Measurements from ENCODE around the gene PRSS53.

PRSS53 gene

DNA sequence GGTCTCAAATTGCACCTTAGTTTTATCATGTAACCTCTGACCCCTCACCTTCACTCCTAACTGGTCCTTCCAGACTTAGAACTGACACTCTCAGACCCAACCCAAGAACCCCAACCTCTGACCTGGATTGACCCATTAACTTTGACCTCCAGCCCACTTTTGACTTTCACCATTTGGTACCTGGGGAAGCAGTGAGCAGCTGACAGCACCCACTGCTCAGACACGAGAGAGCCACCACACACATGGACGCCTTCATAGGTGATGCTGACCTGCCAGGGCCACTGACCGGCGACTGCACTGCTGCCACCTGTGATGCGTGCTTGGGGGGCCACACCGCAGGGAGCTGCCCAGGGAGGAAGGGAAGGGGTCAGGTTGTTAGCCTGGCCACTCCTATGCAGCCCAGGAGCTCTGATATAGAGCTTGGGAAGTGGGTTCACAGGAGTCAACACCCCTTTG, 44.3 kb upstream of the PRSS53 start:
- H3K36me3 ChIP-seq (ENCODE audit: insufficient read depth, insufficient read length, low read length): peaks cover 52% of the 10 kb centered on the region
- no peak for DNase-seq (ENCODE audit: low read depth, low spot score)
- no peak for TF ChIP-seq ZNF274 (IDR thresholded peaks at IDR 0.05; ENCODE audit: low read depth, low read length)
- no peak for TF ChIP-seq SUZ12 (IDR thresholded peaks at IDR 0.05; ENCODE audit: extremely low read depth, insufficient read depth, insufficient read length)
- TF ChIP-seq YY1 (IDR thresholded peaks at IDR 0.05; ENCODE audit: insufficient read depth, insufficient read length): no peak
- no peak overlapping the region for H3K4me3 ChIP-seq (ENCODE audit: insufficient read length, low read depth)
- H3K9ac ChIP-seq (ENCODE audit: insufficient read length, low read depth): peak overlapping the region; percentile 73
- H3K4me1 ChIP-seq (ENCODE audit: insufficient read depth, insufficient read length): peaks cover 29% of the 10 kb centered on the region
- H3K9me3 ChIP-seq (ENCODE audit: insufficient read depth, low read length): no peaks in the 10 kb centered on the region
- H3K27me3 ChIP-seq (ENCODE audit: insufficient read depth, insufficient read length): no peaks in the 10 kb centered on the region

DNA sequence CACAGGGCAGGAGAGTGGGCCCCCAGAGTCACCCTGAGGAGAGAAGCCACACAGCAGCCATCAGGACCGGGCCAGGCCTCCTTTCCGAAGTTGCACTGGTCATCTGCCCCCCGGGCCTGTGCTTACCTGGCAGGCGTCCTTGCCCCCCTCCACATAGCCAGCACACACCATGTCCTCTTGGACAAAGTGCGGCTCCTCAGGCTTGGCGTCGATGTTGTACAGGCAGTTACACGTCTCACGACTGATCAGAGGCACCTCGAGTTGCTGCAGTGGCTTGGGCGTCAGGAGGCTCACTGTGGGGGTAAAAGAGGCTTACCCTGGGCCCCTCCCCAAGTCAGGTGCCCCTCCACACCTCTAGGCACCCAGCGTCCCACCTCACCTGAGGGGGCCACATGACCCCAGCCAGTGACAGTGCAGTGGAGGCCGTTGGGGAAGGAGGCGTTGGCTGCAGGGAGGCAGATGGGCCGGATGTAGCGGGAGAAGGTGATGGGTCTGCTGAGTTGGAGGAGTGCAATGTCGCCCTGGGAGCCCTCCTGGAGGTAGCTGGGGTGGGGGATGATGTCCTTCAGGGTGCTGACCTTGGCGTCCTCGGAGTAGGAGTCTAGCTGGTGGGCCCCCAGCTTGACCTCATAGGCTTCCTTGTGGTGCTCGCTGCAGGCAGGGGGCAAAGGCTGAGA, 43.7 kb upstream of the PRSS53 start:
- Histone ChIP-seq H3K4me3 (ENCODE audit: insufficient read length, low read depth) (no peak overlapping the region), H3K4me1 (ENCODE audit: insufficient read depth, insufficient read length) (peaks cover 33% of the 10 kb centered on the region), H3K9ac (ENCODE audit: insufficient read length, low read depth) (no peak overlapping the region), H3K36me3 (ENCODE audit: insufficient read depth, insufficient read length, low read length) (peaks cover 59% of the 10 kb centered on the region), H3K27me3 (ENCODE audit: insufficient read depth, insufficient read length) (no peaks in the 10 kb centered on the region), H3K9me3 (ENCODE audit: insufficient read depth, low read length) (no peaks in the 10 kb centered on the region)
- TF ChIP-seq ZNF274 (IDR thresholded peaks at IDR 0.05; ENCODE audit: low read depth, low read length) (no peak), YY1 (IDR thresholded peaks at IDR 0.05; ENCODE audit: insufficient read depth, insufficient read length) (no peak), SUZ12 (IDR thresholded peaks at IDR 0.05; ENCODE audit: extremely low read depth, insufficient read depth, insufficient read length) (no peak)
- no peak for DNase-seq (ENCODE audit: low read depth, low spot score)

DNA sequence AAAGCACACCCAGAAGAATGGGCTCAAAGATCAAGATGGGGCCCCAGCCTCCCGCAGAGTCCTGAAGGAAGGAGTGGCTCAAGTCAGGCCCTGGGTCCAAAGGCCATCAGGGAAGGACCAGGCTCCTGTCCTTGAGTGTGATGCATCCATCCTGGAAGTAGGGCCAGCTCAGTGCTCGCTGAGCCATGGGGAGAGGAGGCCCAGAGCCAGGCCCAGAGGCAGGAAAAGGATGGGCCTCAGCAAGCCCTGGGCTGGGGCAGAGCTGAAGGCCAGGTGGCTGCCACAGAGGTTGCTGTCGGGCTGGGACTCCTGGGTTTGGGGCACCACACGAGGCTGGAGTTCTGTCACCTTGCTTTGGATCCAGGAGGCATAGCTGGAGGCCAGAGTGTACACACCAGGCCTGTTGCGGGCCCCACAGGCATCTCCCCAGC, 43.1 kb upstream of the PRSS53 start:
- H3K9ac ChIP-seq (ENCODE audit: insufficient read length, low read depth): no peak overlapping the region
- TF ChIP-seq ZNF274 (IDR thresholded peaks at IDR 0.05; ENCODE audit: low read depth, low read length) (no peak), SUZ12 (IDR thresholded peaks at IDR 0.05; ENCODE audit: extremely low read depth, insufficient read depth, insufficient read length) (no peak), YY1 (IDR thresholded peaks at IDR 0.05; ENCODE audit: insufficient read depth, insufficient read length) (no peak)
- DNase-seq (ENCODE audit: low read depth, low spot score): no peak
- peaks cover 35% of the 10 kb centered on the region for H3K4me1 ChIP-seq (ENCODE audit: insufficient read depth, insufficient read length)
- no peak overlapping the region for H3K4me3 ChIP-seq (ENCODE audit: insufficient read length, low read depth)
- no peaks in the 10 kb centered on the region for H3K27me3 ChIP-seq (ENCODE audit: insufficient read depth, insufficient read length)
- peaks cover 64% of the 10 kb centered on the region for H3K36me3 ChIP-seq (ENCODE audit: insufficient read depth, insufficient read length, low read length)
- H3K9me3 ChIP-seq (ENCODE audit: insufficient read depth, low read length): no peaks in the 10 kb centered on the region

DNA sequence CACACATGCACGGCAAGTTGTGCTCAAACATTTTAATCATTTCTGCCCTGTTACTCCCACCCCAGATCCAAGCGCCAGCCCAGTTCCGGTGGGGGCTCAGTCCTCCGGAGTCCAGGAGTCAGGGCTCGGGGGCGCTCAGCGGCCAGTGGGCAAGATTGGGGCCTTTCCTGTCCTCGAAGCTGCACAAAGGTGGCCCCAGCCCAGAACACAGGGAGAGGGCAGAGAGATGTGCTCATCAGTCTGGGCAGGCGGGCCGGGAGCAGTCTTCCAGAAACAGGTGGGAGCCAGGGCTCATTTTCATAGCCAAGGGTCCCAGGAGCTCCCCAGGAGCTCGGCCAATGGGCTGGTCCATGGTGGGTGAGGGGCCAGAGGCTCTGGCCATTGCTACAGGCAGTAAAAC, 42.7 kb upstream of the PRSS53 start:
- TF ChIP-seq ZNF274 (IDR thresholded peaks at IDR 0.05; ENCODE audit: low read depth, low read length): no peak
- no peak for TF ChIP-seq YY1 (IDR thresholded peaks at IDR 0.05; ENCODE audit: insufficient read depth, insufficient read length)
- TF ChIP-seq SUZ12 (IDR thresholded peaks at IDR 0.05; ENCODE audit: extremely low read depth, insufficient read depth, insufficient read length): no peak
- no peak overlapping the region for H3K9ac ChIP-seq (ENCODE audit: insufficient read length, low read depth)
- H3K4me3 ChIP-seq (ENCODE audit: insufficient read length, low read depth): no peak overlapping the region
- H3K4me1 ChIP-seq (ENCODE audit: insufficient read depth, insufficient read length): peaks cover 34% of the 10 kb centered on the region
- no peaks in the 10 kb centered on the region for H3K27me3 ChIP-seq (ENCODE audit: insufficient read depth, insufficient read length)
- no peaks in the 10 kb centered on the region for H3K9me3 ChIP-seq (ENCODE audit: insufficient read depth, low read length)
- DNase-seq (ENCODE audit: low read depth, low spot score): no peak
- H3K36me3 ChIP-seq (ENCODE audit: insufficient read depth, insufficient read length, low read length): peaks cover 67% of the 10 kb centered on the region

DNA sequence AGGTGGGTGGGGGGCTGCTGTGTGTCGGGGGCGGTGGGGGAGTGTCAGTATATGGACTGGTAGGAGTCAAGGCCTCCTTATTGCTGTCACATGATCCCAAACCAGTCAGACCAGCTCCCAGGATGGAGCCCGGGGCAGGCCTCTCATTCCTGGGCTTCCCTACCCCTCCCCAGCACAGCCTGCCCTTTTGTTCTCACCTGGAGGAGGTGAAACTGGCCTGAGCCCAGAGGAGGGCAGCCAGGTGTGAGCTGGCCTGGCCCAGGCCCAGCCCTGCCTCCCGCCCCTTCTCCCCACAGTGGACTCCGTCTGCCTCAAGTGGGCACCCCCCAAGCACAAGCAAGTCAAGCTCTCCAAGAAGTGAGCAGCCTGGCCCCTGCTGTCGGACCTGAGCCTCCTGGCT, 42.2 kb upstream of the PRSS53 start:
- H3K9me3 ChIP-seq (ENCODE audit: insufficient read depth, low read length): no peaks in the 10 kb centered on the region
- H3K4me1 ChIP-seq (ENCODE audit: insufficient read depth, insufficient read length): peaks cover 29% of the 10 kb centered on the region
- H3K9ac ChIP-seq (ENCODE audit: insufficient read length, low read depth): no peak overlapping the region

DNA sequence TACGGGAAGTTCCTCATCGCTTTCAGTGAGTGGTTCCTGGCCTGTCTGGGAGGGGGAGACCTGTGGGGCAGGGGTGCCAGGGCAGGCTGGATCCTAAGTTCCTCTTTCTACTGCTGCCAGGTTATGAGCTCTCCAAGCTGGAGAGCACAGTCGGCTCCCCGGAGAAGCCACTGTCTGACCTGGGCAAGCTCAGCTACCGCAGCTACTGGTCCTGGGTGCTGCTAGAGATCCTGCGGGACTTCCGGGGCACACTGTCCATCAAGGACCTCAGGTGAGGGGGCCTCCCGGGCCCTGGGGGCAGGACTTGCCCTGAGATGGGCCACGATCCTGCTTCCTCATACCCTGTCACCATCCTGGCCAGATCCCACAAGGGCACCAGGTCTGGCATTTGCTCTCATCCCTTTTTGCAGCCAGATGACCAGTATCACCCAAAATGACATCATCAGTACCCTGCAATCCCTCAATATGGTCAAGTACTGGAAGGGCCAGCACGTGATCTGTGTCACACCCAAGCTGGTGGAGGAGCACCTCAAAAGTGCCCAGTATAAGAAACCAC, 41.7 kb upstream of the PRSS53 start:
- Histone ChIP-seq H3K9ac (ENCODE audit: insufficient read length, low read depth) (no peak overlapping the region), H3K9me3 (ENCODE audit: insufficient read depth, low read length) (no peaks in the 10 kb centered on the region), H3K4me3 (ENCODE audit: insufficient read length, low read depth) (no peak overlapping the region), H3K27me3 (ENCODE audit: insufficient read depth, insufficient read length) (no peaks in the 10 kb centered on the region), H3K4me1 (ENCODE audit: insufficient read depth, insufficient read length) (peaks cover 27% of the 10 kb centered on the region), H3K36me3 (ENCODE audit: insufficient read depth, insufficient read length, low read length) (peaks cover 76% of the 10 kb centered on the region)
- no peak for DNase-seq (ENCODE audit: low read depth, low spot score)
- TF ChIP-seq ZNF274 (IDR thresholded peaks at IDR 0.05; ENCODE audit: low read depth, low read length) (no peak), YY1 (IDR thresholded peaks at IDR 0.05; ENCODE audit: insufficient read depth, insufficient read length) (no peak), SUZ12 (IDR thresholded peaks at IDR 0.05; ENCODE audit: extremely low read depth, insufficient read depth, insufficient read length) (no peak)

More for the DNA sequence above, 42.2 kb upstream of the PRSS53 start:
- Histone ChIP-seq H3K4me3 (ENCODE audit: insufficient read length, low read depth) (no peak overlapping the region), H3K36me3 (ENCODE audit: insufficient read depth, insufficient read length, low read length) (peaks cover 72% of the 10 kb centered on the region), H3K27me3 (ENCODE audit: insufficient read depth, insufficient read length) (no peaks in the 10 kb centered on the region)
- TF ChIP-seq YY1 (IDR thresholded peaks at IDR 0.05; ENCODE audit: insufficient read depth, insufficient read length) (no peak), ZNF274 (IDR thresholded peaks at IDR 0.05; ENCODE audit: low read depth, low read length) (no peak), SUZ12 (IDR thresholded peaks at IDR 0.05; ENCODE audit: extremely low read depth, insufficient read depth, insufficient read length) (no peak)
- no peak for DNase-seq (ENCODE audit: low read depth, low spot score)

DNA sequence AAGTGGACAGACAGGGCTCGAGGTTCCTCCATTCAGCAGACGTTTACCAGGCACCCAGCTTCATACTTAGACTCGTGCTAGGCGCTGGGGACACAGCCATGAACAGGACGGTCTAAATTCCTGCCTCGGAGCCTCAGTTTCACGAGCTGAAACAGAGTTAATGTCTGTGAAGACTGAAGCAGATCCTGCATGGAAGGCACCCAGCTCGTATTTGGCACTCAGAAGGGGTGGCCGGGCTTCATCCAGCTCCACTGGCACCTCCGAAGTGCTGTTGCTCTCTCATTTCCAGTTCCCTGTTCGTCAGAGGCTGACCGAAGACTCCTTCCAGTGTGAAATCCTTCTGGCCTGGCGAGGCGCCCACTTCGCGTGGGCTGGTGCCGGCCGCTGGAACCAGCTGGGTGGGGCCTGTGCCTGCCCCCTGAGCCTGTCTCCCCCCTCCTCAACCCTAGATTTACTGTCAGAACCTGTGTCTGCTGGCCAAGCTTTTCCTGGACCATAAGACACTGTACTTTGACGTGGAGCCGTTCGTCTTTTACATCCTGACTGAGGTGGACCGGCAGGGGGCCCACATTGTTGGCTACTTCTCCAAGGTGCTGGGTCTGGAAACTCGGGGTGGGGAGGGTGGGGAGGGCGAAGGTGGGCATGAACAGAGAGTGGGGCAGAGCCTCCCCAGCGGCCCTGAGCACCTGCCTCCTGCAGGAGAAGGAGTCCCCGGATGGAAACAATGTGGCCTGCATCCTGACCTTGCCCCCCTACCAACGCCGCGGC, 41.0 kb upstream of the PRSS53 start:
- DNase-seq (ENCODE audit: low read depth, low spot score): no peak
- H3K27me3 ChIP-seq (ENCODE audit: insufficient read depth, insufficient read length): no peaks in the 10 kb centered on the region
- H3K36me3 ChIP-seq (ENCODE audit: insufficient read depth, insufficient read length, low read length): peaks cover 81% of the 10 kb centered on the region
- TF ChIP-seq ZNF274 (IDR thresholded peaks at IDR 0.05; ENCODE audit: low read depth, low read length) (no peak), YY1 (IDR thresholded peaks at IDR 0.05; ENCODE audit: insufficient read depth, insufficient read length) (no peak), SUZ12 (IDR thresholded peaks at IDR 0.05; ENCODE audit: extremely low read depth, insufficient read depth, insufficient read length) (no peak)
- peaks cover 27% of the 10 kb centered on the region for H3K4me1 ChIP-seq (ENCODE audit: insufficient read depth, insufficient read length)
- no peaks in the 10 kb centered on the region for H3K9me3 ChIP-seq (ENCODE audit: insufficient read depth, low read length)
- no peak overlapping the region for H3K9ac ChIP-seq (ENCODE audit: insufficient read length, low read depth)
- no peak overlapping the region for H3K4me3 ChIP-seq (ENCODE audit: insufficient read length, low read depth)
